Measurements from ENCODE around the gene UGT3A1.
"Not testable (repeated sequence)": the region's sequence is repeated elsewhere in the genome, so short reads cannot be mapped to it uniquely, and the experiment has no call there.

Gene UGT3A1

GRCh38 chr5:35987776-35988175, 3.4 kb downstream of the UGT3A1 start:
- DNase-seq, result no peak

- no peak for DNase-seq
Observed at GRCh38 chr5:35979715-35980114, 11.5 kb downstream of the UGT3A1 start.

GRCh38 chr5:35976859-35977258, 14.3 kb downstream of the UGT3A1 start:
- DNase-seq, result not testable (repeated sequence)

GRCh38 chr5:35974570-35974969, 16.6 kb downstream of the UGT3A1 start:
- DNase-seq, result no peak

- no peak for DNase-seq
Observed at GRCh38 chr5:35971878-35972210, 19.3 kb downstream of the UGT3A1 start.

GRCh38 chr5:35971186-35971877, 19.9 kb downstream of the UGT3A1 start:
- DNase-seq, result no peak

GRCh38 chr5:35963381-35963843, 27.8 kb downstream of the UGT3A1 start:
- peak; percentile 26 for DNase-seq

GRCh38 chr5:35960328-35960727, 30.9 kb downstream of the UGT3A1 start:
- DNase-seq, result no peak

- DNase-seq, result no peak
Observed at GRCh38 chr5:35956429-35956828, 34.8 kb downstream of the UGT3A1 start.

- no peak for DNase-seq
Observed at GRCh38 chr5:35954175-35954574, 37.0 kb downstream of the UGT3A1 start.

- DNase-seq, result no peak
Observed at GRCh38 chr5:35947085-35947484, 44.1 kb downstream of the UGT3A1 start.

- DNase-seq, result no peak
Observed at GRCh38 chr5:35939639-35940038, 51.6 kb downstream of the UGT3A1 start.

GRCh38 chr5:35938568-35939227, 52.5 kb downstream of the UGT3A1 start, which contains the start of gene CAPSL:
Gene CAPSL, minus strand, starts transcription at chr5:35938622. Its CDS starts 17,502 bp downstream, at chr5:35921120.
- no peak for DNase-seq

GRCh38 chr5:35926389-35927051, 64.7 kb downstream of the UGT3A1 start:
- no peak for DNase-seq

- DNase-seq, result peak; percentile 53
Observed at GRCh38 chr5:35924950-35925722, 66.1 kb downstream of the UGT3A1 start.

- DNase-seq, result no peak
Observed at GRCh38 chr5:35924122-35924949, 66.9 kb downstream of the UGT3A1 start.

- no peak for DNase-seq
Observed at GRCh38 chr5:35922468-35922867, 68.7 kb downstream of the UGT3A1 start.

GRCh38 chr5:35921930-35922329, 69.3 kb downstream of the UGT3A1 start:
- no peak for DNase-seq

- DNase-seq, result no peak
Observed at GRCh38 chr5:35920890-35921289, 70.3 kb downstream of the UGT3A1 start.

GRCh38 chr5:35919191-35919590, 72.0 kb downstream of the UGT3A1 start:
- DNase-seq, result no peak

- DNase-seq, result no peak
Observed at GRCh38 chr5:35908814-35909213, 82.4 kb downstream of the UGT3A1 start.

- no peak for DNase-seq
Observed at GRCh38 chr5:35908228-35908627, 83.0 kb downstream of the UGT3A1 start.
